Naive B cell (primary cell): Measurements from ENCODE around the gene PKN2. TPM values are rescaled to one million over a fixed set of nuclear protein-coding genes. Genes with fewer than 3 reads are reported as not detected.
"Not testable (repeated sequence)": the region's sequence is repeated elsewhere in the genome, so short reads cannot be mapped to it uniquely, and the experiment has no call there.

ENCODE experiments used
- ATAC-seq, 2 donors: fragments of 150-1000 bp; cut with Tn5 transposase; 2 replicates each; pipeline ENCODE4 v1.10.0; 2021; ENCODE audit warnings: low read depth in 2 of 2, mild to moderate bottlenecking in 2 of 2, moderate library complexity in 2 of 2
- DNase-seq: peaks from one replicate; pipeline ENCODE4 v3.0.0; 2022
- H3K27ac Mint-ChIP-seq, 6 donors: one replicate each; pipeline ENCODE4 v1.8.0; 2020 to 2022; ENCODE audit warnings: mild to moderate bottlenecking in 6 of 6, mixed read lengths in 6 of 6, moderate library complexity in 5 of 6, inconsistent platforms in 2 of 6
- H3K27me3 Mint-ChIP-seq, 3 donors: one replicate each; pipeline ENCODE4 v1.8.0; 2021 to 2022; ENCODE audit warnings: mixed read lengths in 3 of 3, mild to moderate bottlenecking in 1 of 3
- H3K36me3 Mint-ChIP-seq, 2 donors: one replicate each; pipeline ENCODE4 v1.8.0; 2020 to 2022; ENCODE audit warnings: mixed read lengths in 2 of 2, inconsistent platforms in 1 of 2, mild to moderate bottlenecking in 1 of 2
- H3K4me1 Mint-ChIP-seq, 3 donors: one replicate each; pipeline ENCODE4 v1.8.0; 2020 to 2022; ENCODE audit warnings: mixed read lengths in 3 of 3, inconsistent platforms in 1 of 3, mild to moderate bottlenecking in 1 of 3, moderate library complexity in 1 of 3
- H3K4me3 Mint-ChIP-seq, 8 donors: one replicate each; pipeline ENCODE4 v1.8.0; 2020 to 2022; ENCODE audit warnings: mild to moderate bottlenecking in 8 of 8, mixed read lengths in 8 of 8, moderate library complexity in 8 of 8, inconsistent platforms in 2 of 8
- H3K9me3 Mint-ChIP-seq, 7 donors: one replicate each; pipeline ENCODE4 v1.8.0; 2020 to 2022; ENCODE audit warnings: mixed read lengths in 7 of 7, mild to moderate bottlenecking in 5 of 7, inconsistent platforms in 2 of 7, moderate library complexity in 1 of 7
- polyA plus RNA-seq, 6 donors: library from polyadenylated mRNA; unstranded; fragments of 300-500 nt; fragmentation: Illumina TruSeq; gene quantifications; one replicate each; pipeline ENCODE4 v1.2.3, GENCODE V29; 2021; ENCODE audit warnings: low read depth in 6 of 6

PKN2 gene
- polyA plus RNA-seq, 6 donors from 2014 or later, result 7.6 to 13.3 (median 10.2) TPM

GRCh38 chr1:88791192-88791591, 107.1 kb downstream of the PKN2 start:
- no peak overlapping the region for H3K4me3 Mint-ChIP-seq
- H3K27ac Mint-ChIP-seq, result peak overlapping the region in 2 of 6 donors; percentile 15 to 20

GRCh38 chr1:88799491-88799890, 115.4 kb downstream of the PKN2 start:
- H3K27me3 Mint-ChIP-seq, result no peaks in the 10 kb centered on the region
- H3K4me3 Mint-ChIP-seq, result no peak overlapping the region
- H3K9me3 Mint-ChIP-seq, result peaks cover 6 to 31% (median 18%) of the 10 kb centered on the region in 7 donors
- no peak for DNase-seq
- no peak for ATAC-seq
- peaks cover 55 to 67% of the 10 kb centered on the region in 2 donors for H3K36me3 Mint-ChIP-seq
- H3K27ac Mint-ChIP-seq, result peak overlapping the region in 2 of 6 donors; percentile 66 to 67
- peaks cover 5 to 14% (median 11%) of the 10 kb centered on the region in 3 donors for H3K4me1 Mint-ChIP-seq

More at GRCh38 chr1:88791192-88791591, 107.1 kb downstream of the PKN2 start:
- H3K4me1 Mint-ChIP-seq, result no peaks in the 10 kb centered on the region
- no peak for ATAC-seq
- H3K36me3 Mint-ChIP-seq, result peaks cover 32 to 36% of the 10 kb centered on the region in 2 donors
- H3K27me3 Mint-ChIP-seq, result no peaks in the 10 kb centered on the region
- DNase-seq, result no peak
- H3K9me3 Mint-ChIP-seq, result no peaks in the 10 kb centered on the region

GRCh38 chr1:88800382-88801051, 116.4 kb downstream of the PKN2 start:
- Mint-ChIP-seq H3K4me1 (peaks cover 5 to 14% (median 11%) of the 10 kb centered on the region in 3 donors), H3K27me3 (no peaks in the 10 kb centered on the region), H3K27ac (peak overlapping the region in 2 of 6 donors; percentile 58 to 64), H3K4me3 (no peak overlapping the region), H3K36me3 (peaks cover 50 to 57% of the 10 kb centered on the region in 2 donors), H3K9me3 (peaks cover 6 to 31% (median 18%) of the 10 kb centered on the region in 7 donors)
- ATAC-seq (no peak), DNase-seq (no peak)

- DNase-seq, result no peak
- no peak for ATAC-seq
- Mint-ChIP-seq H3K27ac (peak overlapping the region; percentile 22 to 86 (median 42)), H3K4me1 (peaks cover 5 to 14% (median 11%) of the 10 kb centered on the region in 3 donors), H3K9me3 (peaks cover 6 to 31% (median 18%) of the 10 kb centered on the region in 7 donors), H3K27me3 (no peaks in the 10 kb centered on the region), H3K4me3 (peak overlapping the region in 1 of 8 donors; percentile 32), H3K36me3 (peaks cover 45 to 50% of the 10 kb centered on the region in 2 donors)
These were observed 117.6 kb downstream of the PKN2 start for GRCh38 chr1:88801575-88802208.

- Mint-ChIP-seq H3K27me3 (no peaks in the 10 kb centered on the region), H3K4me3 (no peak overlapping the region), H3K9me3 (peaks cover 6 to 31% (median 18%) of the 10 kb centered on the region in 7 donors), H3K36me3 (peaks cover 47 to 48% of the 10 kb centered on the region in 2 donors), H3K4me1 (peaks cover 5 to 14% (median 11%) of the 10 kb centered on the region in 3 donors), H3K27ac (no peak overlapping the region)
- no peak for DNase-seq
- ATAC-seq, result no peak
These were observed 118.3 kb downstream of the PKN2 start for GRCh38 chr1:88802404-88802803.

- Mint-ChIP-seq H3K4me3 (no peak overlapping the region), H3K9me3 (peaks cover 6 to 31% (median 18%) of the 10 kb centered on the region in 7 donors), H3K36me3 (peaks cover 45 to 48% of the 10 kb centered on the region in 2 donors), H3K27ac (peak overlapping the region in 1 of 6 donors; percentile 53), H3K27me3 (no peaks in the 10 kb centered on the region), H3K4me1 (peaks cover 5 to 14% (median 11%) of the 10 kb centered on the region in 3 donors)
- DNase-seq, result no peak
- ATAC-seq, result no peak
These were observed 118.9 kb downstream of the PKN2 start for GRCh38 chr1:88802950-88803349.

- Mint-ChIP-seq H3K9me3 (peaks cover 6 to 30% (median 18%) of the 10 kb centered on the region in 7 donors), H3K4me1 (peaks cover 5 to 14% (median 11%) of the 10 kb centered on the region in 3 donors), H3K36me3 (peaks cover 43% of the 10 kb centered on the region in 2 donors), H3K27ac (no peak overlapping the region), H3K27me3 (no peaks in the 10 kb centered on the region), H3K4me3 (no peak overlapping the region)
- DNase-seq (no peak), ATAC-seq (no peak)
These were observed 119.4 kb downstream of the PKN2 start for GRCh38 chr1:88803444-88803843.

- no peaks in the 10 kb centered on the region for H3K4me1 Mint-ChIP-seq
- no peak overlapping the region for H3K27ac Mint-ChIP-seq
- H3K36me3 Mint-ChIP-seq, result peaks cover 14 to 23% of the 10 kb centered on the region in 2 donors
- no peaks in the 10 kb centered on the region for H3K9me3 Mint-ChIP-seq
- no peak overlapping the region for H3K4me3 Mint-ChIP-seq
- DNase-seq (no peak), ATAC-seq (no peak)
- no peaks in the 10 kb centered on the region for H3K27me3 Mint-ChIP-seq
These were observed 128.3 kb downstream of the PKN2 start for GRCh38 chr1:88812366-88812765.

GRCh38 chr1:88813471-88813870, 129.4 kb downstream of the PKN2 start:
- DNase-seq (no peak), ATAC-seq (no peak)
- no peaks in the 10 kb centered on the region for H3K9me3 Mint-ChIP-seq
- no peaks in the 10 kb centered on the region for H3K4me1 Mint-ChIP-seq
- no peak overlapping the region for H3K4me3 Mint-ChIP-seq
- H3K27me3 Mint-ChIP-seq, result no peaks in the 10 kb centered on the region
- H3K27ac Mint-ChIP-seq, result no peak overlapping the region
- peaks cover 20 to 26% of the 10 kb centered on the region in 2 donors for H3K36me3 Mint-ChIP-seq

- not testable (repeated sequence) for H3K9me3 Mint-ChIP-seq, DNase-seq, H3K4me3 Mint-ChIP-seq, H3K27me3 Mint-ChIP-seq, H3K4me1 Mint-ChIP-seq, H3K27ac Mint-ChIP-seq, ATAC-seq
- peaks cover 25% of the 10 kb centered on the region in 2 donors for H3K36me3 Mint-ChIP-seq
These were observed 135.6 kb downstream of the PKN2 start for GRCh38 chr1:88819642-88820041.

- no peak overlapping the region for H3K27ac Mint-ChIP-seq
These were observed 141.6 kb downstream of the PKN2 start for GRCh38 chr1:88825721-88826120.

GRCh38 chr1:88847643-88848042, 163.6 kb downstream of the PKN2 start:
- Mint-ChIP-seq H3K4me1 (peaks cover 0 to 5% (median 0%) of the 10 kb centered on the region in 3 donors), H3K9me3 (no peaks in the 10 kb centered on the region), H3K27me3 (no peaks in the 10 kb centered on the region), H3K27ac (no peak overlapping the region), H3K4me3 (no peak overlapping the region), H3K36me3 (no peaks in the 10 kb centered on the region)
- DNase-seq (no peak), ATAC-seq (no peak)

More at GRCh38 chr1:88825721-88826120, 141.6 kb downstream of the PKN2 start:
- peaks cover 9 to 15% of the 10 kb centered on the region in 2 donors for H3K36me3 Mint-ChIP-seq
- H3K27me3 Mint-ChIP-seq, result no peaks in the 10 kb centered on the region
- H3K4me1 Mint-ChIP-seq, result no peaks in the 10 kb centered on the region
- H3K4me3 Mint-ChIP-seq, result no peak overlapping the region
- no peaks in the 10 kb centered on the region for H3K9me3 Mint-ChIP-seq
- no peak for ATAC-seq
- DNase-seq, result no peak

GRCh38 chr1:88851303-88852063, 167.4 kb downstream of the PKN2 start:
- Mint-ChIP-seq H3K9me3 (no peaks in the 10 kb centered on the region), H3K4me3 (no peak overlapping the region), H3K27ac (peak overlapping the region in 4 of 6 donors; percentile 34 to 81 (median 52)), H3K27me3 (no peaks in the 10 kb centered on the region), H3K4me1 (peaks cover 0 to 5% (median 0%) of the 10 kb centered on the region in 3 donors), H3K36me3 (peaks cover 5 to 9% of the 10 kb centered on the region in 2 donors)
- DNase-seq (no peak), ATAC-seq (no peak)
